OCI-M2 (cell line): ENCODE data around the gene OR8G1.
"Not testable (repeated sequence)": the region's sequence is repeated elsewhere in the genome, so short reads cannot be mapped to it uniquely, and the experiment has no call there.

Experiments
- DNase-seq: peaks from one replicate; lab custom pipeline; 2025; ENCODE audit not compliant: unreplicated experiment; lab: John Stamatoyannopoulos, UW

The OR8G1 gene, protein sequence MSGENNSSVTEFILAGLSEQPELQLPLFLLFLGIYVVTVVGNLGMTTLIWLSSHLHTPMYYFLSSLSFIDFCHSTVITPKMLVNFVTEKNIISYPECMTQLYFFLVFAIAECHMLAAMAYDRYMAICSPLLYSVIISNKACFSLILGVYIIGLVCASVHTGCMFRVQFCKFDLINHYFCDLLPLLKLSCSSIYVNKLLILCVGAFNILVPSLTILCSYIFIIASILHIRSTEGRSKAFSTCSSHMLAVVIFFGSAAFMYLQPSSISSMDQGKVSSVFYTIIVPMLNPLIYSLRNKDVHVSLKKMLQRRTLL

DNA sequence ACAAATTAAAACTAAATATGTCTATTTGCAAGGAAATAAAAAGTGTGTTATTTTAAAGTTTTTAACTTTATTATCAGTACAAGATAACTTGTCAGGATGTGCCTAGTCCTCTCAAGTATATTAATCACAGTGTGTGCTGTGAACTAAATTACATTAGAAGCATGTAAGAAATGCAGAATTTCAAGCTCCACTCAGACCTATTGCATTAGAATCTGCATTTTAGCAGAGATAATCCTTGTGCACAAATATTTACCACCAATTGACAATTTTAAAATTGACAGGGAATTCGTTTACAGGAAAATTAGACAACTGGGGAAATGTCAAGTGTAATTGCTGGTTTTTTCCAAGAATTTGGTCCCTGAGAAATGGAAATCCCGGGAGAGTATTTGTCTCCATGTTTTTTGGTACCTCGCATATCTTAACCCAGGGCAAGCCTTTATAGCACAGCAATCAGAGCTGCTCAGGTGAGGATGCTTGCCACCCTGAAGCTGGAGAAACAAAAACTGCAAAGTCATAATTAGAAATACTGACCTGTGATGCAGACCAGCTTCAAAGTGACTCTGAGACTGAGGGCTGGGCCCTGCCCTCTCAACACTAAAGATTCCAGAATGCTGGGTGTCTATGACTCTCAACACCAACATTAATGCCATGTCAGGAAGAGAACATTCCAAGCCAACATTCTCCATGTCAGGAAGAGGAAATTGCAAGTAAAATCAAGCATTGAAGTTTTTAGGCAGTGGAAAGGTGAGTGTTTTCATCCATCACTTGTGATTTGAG lies at the start of gene OR8G1:
Gene OR8G1 (plus strand): TSS at position 475 of the 777 bp plus-strand sequence. CDS start 8,581 bp downstream, outside the sequence.
- DNase-seq = no peak

DNA sequence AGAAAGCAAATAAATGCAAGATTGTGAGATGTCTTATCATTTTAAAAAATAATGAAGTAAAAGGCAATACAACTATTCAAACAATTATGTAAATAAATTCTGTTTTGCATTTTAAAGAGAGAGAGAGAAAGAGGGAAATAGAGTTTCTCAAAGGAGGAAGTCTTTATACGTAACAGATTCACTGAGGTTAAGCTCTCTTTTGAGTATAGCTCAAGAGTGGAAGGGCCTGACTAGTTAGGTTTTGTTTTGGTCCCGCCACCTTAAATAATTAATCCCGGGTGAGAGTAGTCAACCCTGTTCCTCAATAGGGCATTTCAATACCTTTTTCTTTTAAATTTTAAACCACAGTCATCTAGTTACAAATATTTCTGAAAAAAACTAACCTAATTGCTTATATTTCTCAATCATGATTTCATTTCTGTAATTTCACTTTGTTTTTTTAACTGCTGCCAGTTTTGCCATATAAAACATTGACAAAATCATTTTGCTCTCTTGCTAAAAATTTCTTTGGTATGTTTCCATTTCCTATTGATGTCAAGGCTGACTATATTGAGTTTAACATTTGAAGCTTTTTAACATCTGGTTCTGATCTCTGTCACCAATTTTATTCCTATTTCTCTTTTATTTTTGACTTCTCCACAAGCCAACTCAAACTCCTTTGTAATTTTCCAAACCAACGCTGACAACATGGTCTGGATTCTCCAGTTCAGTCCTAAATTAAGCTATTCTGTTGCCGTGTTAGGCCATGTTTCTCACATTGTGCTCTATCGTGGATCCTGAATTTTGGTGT lies 47.5 kb upstream of the OR8G1 start:
- DNase-seq = no peak

DNA sequence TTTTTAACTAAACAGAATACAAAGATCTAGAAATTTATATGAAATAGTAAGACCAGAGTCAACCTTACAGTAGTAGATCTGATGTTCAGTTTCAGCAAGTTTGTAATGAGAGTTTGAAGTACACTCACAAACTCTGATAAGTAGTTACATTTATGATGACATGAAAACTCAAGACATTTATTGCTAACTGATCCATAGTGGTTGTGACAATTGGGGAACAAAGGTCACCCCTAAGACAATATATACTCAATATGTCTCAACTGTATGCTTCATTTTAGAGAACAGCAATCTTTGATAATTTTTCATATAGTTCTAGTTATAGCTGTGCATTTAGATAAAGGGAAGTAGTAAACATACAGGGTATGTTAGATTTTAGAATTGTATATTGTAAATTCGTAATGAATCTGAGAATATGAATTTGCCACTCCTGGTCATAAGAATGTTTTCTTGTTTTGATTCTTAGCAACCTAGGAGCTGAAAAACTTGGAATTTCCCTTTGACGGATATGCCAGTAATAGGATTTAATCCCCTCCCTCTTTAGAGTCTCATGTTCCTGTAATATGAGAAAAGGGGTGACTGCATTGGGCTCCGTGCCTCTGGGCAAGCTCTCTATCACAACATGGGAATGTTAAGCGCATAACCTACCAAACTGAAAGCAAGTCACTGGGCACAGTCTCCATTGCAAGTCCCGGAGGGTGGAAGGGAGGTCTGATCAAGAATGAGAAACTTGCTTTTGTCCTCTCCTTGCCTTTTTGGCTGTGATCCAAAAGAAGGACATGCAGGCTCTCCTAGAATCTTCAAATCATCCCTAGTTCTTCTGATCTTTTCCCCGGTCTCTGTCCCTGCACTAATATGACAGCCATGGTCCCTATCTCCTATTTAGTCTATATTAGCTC lies 46.4 kb upstream of the OR8G1 start:
- no peak for DNase-seq

DNA sequence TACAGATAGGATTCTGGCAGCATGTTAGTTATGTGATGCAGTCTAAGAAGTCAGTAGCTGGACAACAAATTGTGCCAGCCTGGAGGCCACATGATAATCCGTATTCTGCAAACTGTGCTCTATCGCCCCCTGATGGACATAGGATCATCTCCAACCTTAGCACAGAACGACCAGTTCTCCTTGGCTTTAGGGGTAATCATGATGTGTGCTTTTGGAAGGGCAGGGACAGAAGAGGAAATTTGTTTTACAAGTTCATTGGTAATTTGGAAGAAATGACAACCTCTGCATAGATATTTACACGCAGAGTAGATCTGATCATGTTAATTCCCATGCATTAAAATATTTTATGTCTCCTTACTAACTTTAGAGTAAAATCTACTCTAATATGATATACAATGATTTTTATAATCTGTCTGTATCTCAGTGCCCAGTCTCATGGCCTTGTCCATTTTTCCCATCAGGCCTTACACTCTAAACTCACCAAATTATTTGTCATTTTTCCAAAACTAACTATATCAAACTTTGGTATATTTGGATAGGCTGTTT lies 45.6 kb upstream of the OR8G1 start:
- no peak for DNase-seq

DNA sequence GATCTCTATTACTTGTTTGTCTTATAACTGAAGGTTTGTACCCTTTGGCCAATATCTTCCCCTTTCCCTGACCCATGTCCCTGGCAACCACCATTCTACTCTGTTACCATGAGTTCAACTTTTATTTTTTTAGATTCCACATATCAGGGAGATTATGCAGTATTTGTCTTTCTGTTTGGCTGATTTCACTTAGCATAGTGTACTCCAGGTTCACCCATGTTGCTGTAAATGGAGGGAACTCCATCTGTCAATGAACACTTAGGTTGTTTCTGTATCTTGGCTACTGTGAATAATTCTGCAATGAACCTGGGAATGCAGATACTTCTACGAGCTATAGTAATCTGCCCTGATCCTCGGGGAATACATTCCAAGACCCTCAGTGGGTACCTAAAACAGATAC lies 42.9 kb upstream of the OR8G1 start:
- no peak for DNase-seq

DNA sequence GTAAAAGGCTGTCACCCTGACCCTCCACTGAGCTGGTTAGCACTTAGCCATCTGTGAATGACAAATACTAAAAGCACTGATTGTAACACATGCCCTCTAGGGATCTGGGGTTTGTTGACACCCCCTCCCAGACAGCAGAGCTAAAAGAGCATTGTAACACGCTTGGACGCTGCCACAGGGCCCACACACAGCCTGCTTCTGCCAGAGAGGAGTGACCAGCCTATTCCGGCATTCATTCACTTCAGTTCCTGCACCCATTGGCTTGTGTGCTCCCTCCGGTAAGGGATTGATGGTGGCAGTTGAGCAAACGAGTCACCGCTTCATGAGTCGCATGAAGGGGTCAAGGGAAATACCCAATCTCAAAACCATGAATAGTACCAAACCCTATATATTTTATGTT lies 42.0 kb upstream of the OR8G1 start:
- DNase-seq = no peak

DNA sequence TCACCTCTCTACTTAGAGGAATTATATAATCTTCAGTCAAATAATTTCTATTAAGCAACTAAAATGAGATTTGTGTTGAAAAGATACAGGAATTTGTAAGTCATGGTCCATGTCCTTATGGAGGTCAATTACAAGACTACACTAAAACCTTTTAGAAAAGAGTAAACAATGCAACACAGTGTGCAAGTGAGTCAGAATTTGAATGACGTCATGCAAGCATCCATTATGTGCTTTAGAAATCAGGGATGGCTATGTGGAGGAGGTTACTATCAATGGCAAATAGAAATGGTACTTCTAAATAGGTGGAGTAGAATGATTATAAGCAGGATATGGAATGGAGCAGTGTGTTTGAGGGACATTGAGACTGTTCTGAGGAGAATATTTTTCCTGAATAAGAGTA lies 41.2 kb upstream of the OR8G1 start:
- DNase-seq = no peak

DNA sequence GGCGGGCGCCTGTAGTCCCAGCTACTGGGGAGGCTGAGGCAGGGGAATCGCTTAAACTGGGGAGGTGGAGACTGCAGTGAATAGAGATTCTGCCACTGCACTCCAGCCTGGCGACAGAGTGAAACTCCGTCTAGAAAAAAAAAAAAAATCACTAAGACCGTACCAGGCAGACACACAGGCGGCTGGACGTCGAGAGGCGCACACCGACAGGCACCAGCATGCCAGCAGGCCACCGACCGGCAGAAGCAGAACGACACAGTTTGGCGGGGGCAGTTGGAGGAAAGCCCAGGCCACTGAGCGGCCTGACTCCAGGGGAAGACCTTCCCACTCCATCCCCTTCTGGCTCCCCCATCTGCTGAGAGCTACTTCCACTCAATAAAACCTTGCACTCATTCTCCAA lies 40.2 kb upstream of the OR8G1 start:
- DNase-seq = no peak

DNA sequence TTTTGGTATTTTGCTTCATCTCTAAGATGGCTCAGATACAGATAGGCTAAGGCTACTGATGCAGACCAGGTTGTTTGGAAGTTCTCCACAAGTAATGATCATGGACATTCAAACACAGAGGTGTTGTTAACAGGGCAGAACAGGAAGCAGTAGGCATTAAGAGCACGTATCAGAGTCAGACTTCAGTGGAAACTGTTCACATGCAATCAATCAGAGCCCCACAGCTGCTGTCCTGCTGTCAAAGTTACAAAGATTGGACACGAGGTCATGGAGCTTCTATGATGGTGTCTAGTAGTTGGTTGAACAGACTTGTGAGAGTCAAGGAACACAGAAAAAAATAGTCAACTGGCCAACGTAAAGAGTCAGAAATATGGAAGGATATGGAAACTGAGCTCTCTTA lies 37.9 kb upstream of the OR8G1 start:
- no peak for DNase-seq

DNA sequence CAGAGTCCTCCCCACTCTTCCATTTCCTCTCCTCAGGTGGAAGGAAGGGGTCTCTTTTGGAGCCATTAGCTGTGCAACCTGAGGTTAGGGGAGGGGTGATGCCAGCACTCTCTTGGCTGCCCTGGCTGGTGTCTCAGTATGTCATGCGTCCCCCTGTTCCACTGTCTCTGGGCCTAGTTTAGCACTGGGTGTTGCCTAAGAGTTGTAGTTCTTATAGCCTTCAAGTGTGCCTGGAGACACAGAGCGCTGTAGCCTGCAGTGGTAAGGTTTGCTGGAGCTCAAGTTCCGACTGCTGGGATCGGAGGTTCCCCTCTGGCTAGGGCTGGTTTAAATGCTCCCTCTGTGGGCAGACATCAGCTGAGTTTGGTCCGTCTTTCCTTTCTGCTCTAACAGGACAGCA lies 36.9 kb upstream of the OR8G1 start:
- DNase-seq = no peak

DNA sequence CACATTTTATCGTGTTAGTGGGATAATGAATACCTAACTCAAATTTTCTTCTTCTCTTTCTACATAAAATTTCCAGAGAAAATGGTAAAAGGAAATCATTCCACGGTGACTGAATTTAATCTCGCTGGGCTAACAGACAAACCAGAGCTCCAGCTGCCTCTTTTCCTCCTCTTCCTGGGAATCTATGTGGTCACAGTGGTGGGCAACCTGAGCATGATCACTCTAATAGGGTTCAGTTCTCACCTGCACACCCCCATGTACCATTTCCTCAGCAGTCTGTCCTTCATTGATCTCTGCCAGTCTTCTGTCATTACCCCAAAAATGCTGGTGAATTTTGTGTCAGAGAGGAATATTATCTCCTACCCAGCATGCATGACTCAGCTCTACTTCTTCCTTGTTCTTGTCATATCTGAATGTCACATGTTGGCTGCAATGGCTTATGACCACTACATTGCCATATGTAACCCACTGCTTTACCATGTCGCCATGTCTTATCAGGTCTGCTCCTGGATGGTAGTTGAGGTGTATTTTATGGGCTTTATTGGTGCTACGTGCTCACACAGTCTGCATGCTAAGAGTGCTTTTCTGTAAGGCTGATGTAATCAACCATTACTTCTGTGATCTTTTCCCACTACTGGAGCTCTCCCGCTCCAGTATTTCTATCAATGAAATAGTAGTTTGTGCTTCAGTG lies 33.6 kb upstream of the OR8G1 start:
- DNase-seq = no peak

DNA sequence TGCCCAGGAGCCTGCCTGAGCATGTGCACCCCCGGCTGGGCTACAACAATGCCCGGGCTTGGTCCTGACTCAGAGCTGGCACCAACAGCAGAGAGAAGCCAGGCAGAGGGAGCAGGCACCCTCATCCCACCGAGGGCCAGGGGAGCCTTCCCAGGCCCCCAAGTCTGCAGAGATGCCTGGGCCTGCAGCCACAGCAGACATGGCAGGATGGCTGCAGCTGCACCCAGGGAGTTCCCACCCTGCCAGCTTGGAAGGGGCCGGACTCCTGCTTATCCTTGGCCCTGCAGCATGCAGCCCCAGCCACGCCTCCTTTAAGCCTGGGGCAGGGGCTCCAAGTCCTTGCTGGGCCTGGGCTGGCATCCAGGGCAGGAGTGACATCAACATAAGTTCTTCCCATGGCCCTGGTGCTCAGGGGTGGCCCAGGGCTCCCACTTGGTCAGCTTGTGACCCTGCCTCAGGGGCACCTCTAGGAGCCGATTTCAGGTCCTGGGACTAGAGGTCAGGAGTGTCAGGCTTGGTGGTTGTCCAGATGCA lies 31.0 kb upstream of the OR8G1 start:
- DNase-seq = no peak

DNA sequence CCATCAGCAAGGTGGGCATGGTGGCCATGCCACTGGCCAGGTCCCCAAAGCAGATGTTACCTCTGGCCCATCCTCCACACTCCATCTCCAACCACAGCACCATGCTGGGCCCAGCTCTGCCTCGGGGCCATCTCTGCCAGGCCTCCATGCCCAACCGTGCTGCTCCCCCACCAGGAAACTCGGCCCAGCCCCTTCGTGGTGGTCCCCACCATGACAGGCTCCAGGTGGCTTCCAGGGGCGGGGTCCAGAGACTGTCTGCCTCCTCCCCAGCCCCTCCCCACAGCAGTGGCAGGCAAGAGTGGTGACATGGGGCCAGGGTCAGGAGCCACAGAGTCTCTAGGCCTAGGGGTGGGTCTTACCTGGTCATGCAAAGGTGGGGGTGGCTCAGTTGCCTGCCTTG lies 30.5 kb upstream of the OR8G1 start:
- no peak for DNase-seq

DNA sequence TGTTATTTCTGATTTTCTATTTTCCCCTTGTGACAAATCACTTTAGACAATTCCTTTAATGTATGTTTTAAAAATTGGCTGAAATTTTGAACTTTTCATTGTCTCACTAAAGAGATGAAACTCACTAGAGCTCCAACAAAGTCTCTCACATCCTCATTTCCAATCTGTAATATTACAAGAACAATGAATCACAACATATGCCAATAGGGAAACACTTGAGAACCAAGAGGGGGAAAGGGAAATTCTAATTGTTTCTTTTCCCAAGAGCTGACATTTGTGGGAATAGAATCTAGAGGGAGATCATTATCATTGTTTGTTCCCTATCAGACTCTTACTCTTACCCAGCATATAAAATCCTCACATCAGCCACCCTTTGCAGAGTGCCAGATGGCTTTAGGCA lies 29.6 kb upstream of the OR8G1 start:
- no peak for DNase-seq

DNA sequence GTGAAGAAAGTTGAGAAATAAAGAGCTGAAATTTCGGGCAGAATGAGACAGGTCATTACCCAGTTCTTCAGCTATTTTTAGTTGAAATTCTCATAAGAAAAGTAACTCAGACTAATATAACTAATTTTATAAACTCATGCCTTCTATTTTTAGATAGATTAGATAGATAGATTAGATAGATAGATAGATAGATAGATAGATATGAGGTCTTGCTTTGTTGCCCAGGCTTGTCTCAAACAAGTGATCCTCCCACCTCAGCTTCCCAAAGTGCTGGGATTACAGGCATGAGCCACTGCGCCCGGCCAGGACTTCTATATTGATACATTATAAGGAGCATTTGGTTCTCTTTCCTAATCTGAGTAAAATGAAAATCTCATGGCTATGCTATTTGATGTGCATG lies 26.9 kb upstream of the OR8G1 start:
- DNase-seq = no peak

DNA sequence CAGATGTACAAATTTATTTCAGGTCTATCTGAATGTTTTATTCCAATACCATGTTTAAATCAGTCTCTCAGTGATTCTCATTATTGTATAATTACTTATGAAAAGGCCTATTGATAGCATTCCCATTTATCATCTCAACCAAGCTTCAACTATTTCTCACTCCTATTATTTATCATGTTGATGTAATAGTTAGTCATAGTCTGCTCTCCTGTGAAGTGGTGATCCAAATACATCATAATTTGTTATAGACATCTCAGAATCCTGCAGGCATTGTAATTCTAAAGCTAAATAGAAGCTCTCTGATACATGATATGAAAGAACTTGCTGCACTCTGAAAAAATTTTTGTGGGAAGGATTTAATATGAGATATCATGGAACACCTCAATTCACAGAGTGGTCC lies 21.8 kb upstream of the OR8G1 start:
- DNase-seq = no peak

DNA sequence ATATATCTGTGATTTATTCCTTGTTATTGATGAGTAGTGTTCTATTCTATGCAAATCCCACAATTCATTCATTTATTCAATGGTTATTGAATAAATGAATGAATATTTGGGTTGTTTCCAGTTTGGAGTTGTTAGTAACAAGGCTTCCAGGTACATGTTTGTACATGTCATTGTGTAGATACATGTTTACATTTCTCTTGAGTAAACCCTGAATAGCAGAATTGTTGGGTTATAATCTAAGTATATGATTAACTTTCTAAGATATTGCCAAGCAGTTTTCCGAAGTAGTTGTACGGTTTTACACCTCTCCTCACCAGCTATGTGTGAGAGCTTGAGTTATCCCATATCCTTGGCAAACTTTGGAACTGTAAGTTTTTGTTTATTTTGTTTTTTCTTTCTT lies 18.5 kb upstream of the OR8G1 start:
- DNase-seq = no peak

DNA sequence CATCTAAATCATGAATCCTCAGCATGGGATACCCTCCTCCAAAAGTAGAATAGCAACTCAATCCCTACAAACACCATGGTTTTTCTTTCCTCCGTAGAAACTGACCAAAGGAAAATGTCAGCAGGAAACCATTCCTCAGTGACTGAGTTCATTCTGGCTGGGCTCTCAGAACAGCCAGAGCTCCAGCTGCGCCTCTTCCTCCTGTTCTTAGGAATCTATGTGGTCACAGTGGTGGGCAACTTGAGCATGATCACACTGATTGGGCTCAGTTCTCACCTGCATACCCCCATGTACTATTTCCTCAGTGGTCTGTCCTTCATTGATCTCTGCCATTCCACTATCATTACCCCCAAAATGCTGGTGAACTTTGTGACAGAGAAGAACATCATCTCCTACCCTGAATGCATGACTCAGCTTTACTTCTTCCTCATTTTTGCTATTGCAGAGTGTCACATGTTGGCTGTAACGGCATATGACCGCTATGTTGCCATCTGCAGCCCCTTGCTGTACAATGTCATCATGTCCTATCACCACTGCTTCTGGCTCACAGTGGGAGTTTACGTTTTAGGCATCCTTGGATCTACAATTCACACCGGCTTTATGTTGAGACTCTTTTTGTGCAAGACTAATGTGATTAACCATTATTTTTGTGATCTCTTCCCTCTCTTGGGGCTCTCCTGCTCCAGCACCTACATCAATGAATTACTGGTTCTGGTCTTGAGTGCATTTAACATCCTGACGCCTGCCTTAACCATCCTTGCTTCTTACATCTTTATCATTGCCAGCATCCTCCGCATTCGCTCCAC lies 16.1 kb upstream of the OR8G1 start:
- DNase-seq = not testable (repeated sequence)

DNA sequence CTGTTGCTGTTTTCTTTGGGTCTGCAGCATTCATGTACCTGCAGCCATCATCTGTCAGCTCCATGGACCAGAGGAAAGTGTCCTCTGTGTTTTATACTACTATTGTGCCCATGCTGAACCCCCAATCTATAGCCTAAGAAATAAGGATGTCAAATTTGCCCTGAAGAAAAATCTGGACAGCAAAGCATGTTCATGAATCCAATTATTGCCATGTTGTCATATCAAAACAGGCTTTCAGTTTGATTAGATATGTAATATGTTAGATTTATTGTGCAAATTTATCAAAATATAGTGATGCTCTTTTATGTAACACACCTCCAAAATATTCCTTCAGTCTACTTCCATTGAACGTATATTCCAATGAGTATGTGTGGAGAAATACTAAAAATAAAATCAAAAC lies 15.4 kb upstream of the OR8G1 start:
- no peak for DNase-seq
